ENCODE data around the gene CAPRIN2. TPM values are rescaled to one million over a fixed set of nuclear protein-coding genes. Genes with fewer than 3 reads are reported as not detected.

CAPRIN2 gene
- total RNA-seq, 1 experiment from 2014 or later = 6.2 TPM

DNA sequence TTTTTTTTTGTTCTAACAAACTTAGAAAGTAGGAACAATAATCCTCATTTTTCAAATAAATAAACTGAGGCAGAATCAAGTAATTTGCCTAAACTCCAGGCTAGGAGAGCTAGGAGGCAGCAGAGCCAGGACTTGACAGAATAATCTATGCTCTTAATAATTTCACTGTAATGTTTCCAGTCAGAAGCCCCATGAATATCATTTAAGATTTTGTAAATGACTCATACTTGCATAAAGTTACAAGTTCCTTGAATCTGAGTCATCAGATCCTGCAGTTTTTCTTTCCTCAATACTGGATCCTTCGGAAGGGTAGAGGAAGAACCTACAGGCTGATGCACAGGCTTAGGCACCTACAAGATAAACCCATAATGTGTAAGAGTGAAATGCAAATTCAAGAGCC is 29.0 kb downstream of the CAPRIN2 start:
- in situ Hi-C loops (cut with HindIII; ENCODE audit: low pct_unique_long_range_greater_than_20kb, low sequenced_read_pairs) = no loop called here
- DNase-seq (ENCODE audit: low read depth) = peak; percentile 31

DNA sequence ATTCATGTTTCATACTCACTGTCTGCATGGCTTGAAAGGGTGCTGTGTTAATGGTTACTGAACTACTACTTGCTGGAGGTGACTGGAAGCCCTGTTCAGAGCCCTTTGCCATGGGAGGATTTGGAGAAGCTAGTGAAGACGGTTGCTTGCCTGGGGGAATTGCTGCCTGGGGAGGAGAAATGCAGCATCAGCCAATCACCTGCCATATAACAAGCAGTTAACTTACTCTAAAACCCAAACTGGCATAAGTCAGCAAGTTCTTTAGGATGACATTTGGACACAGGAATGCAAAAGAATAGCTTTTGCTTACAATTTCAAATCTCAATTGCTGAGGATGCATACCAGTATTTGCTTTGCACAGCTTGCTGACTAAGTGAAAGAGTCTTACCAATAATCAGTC is 35.7 kb downstream of the CAPRIN2 start:
- no peak for DNase-seq (ENCODE audit: low read depth)
- in situ Hi-C loops (cut with HindIII; ENCODE audit: low pct_unique_long_range_greater_than_20kb, low sequenced_read_pairs) = no loop called here

DNA sequence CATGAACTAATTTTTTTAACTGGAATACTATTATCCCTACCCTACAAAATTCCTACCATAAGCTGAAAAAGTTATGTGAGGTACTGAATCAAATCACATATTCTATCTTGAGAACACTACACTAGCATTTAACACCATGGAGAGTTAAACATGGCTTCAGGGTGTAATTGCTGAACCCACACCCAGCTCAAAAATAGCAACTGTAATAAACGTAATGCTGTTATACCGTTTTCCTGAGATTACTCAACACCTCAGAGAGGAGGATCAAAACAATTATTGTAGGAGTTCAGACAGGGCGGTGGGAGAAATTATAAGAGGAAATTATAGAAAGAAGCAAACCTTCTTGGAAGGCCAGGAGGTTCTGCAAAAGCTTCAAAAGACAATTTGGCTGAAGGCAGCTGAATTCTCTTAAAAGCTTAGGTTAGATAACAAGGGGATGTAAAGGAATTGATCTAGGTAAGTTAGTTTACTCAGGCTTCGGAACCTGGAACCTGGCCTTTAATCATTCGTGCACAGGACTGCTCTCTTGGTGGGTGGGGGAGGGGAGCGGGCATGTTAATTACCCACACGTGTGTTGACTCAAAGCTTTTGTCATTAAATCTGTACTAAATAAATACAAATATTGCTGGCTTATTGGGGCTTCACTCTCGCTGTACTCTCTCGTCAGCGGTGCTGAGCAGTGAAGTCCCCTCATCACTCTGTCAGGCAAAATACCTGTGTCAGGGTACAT is 47.0 kb downstream of the CAPRIN2 start:
- in situ Hi-C loops (cut with HindIII; ENCODE audit: low pct_unique_long_range_greater_than_20kb, low sequenced_read_pairs) = no loop called here
- no peak for DNase-seq (ENCODE audit: low read depth)

DNA sequence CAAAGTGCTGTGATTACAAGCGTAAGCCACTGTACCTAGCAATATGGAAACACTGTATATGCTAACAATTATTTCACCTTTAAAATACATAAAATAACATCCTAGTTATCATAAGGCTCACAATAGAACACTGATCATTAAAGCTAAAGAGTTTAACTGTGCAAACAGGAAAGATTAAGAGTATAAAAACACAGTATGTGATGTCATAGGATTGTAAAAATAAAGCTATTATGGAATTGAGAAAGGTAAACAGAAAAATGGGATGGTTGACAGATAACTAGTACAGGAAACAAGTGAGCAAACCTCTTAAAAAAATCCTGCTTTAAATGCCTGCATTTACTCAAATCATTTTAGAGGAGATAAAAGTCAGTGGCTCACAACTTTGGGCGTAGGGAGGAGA is 48.3 kb downstream of the CAPRIN2 start:
- DNase-seq (ENCODE audit: low read depth) = no peak
- in situ Hi-C loops (cut with HindIII; ENCODE audit: low pct_unique_long_range_greater_than_20kb, low sequenced_read_pairs) = no loop called here

- DNase-seq (ENCODE audit: low read depth) = no peak
- in situ Hi-C loops (cut with HindIII; ENCODE audit: low pct_unique_long_range_greater_than_20kb, low sequenced_read_pairs) = no loop called here
Measured at GRCh38 chr12:30701056-30701455, 53.7 kb downstream of the CAPRIN2 start.

DNA sequence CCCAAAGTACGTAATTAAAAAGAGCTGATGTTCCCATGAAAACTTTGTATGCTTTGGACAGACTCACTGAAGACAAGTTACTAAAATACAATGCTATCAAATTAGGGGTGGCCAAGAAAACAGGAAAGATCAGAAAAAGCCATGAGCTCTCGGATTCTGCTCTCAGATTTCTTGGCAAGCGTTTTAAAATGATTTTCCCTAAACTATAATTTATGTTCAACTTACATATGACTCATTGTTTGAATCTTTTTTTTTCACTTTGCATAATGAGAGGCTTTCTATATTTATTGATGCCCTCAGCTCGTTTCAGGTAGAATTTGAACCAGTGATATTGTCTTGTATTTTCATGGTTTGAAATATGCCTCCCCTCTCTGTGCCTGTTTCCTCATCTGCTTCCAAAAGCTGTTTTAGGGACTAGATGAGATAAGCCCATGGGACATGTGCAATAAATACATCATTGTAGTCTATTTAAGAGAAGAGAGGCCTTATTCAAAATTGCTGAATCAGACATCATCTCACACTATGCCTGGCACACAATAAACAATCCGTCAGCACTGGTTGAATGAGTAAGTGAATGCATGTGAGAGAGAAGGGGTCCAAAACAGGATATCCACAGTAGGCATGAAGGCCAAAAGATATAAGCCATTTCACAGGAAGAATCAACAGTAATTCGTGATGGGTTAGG is 54.4 kb downstream of the CAPRIN2 start:
- in situ Hi-C loops (cut with HindIII; ENCODE audit: low pct_unique_long_range_greater_than_20kb, low sequenced_read_pairs) = no loop called here

DNA sequence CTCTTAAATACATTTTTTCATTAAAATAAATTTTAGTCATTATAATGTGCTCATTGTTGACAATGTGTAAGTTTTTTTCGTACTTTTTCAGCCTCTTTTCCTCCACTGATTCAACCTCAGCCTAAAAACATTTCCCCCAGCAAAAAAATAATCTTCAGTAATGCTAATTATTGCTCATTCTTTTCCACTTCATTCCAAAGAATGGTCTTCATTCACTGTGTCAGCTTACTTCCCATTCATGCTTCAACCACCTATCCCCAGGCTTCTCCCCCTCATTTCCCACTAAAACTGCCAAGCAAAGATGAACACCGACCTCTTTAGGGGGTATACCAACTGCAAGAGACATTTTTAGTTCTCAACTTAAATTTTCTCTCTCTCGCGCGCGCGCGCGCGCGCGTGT is 56.4 kb downstream of the CAPRIN2 start:
- in situ Hi-C loops (cut with HindIII; ENCODE audit: low pct_unique_long_range_greater_than_20kb, low sequenced_read_pairs) = no loop called here
- DNase-seq (ENCODE audit: low read depth) = no peak

More for the DNA sequence above, 54.4 kb downstream of the CAPRIN2 start:
- no peak for DNase-seq (ENCODE audit: low read depth)

- no peak for DNase-seq (ENCODE audit: low read depth)
- in situ Hi-C loops (cut with HindIII; ENCODE audit: low pct_unique_long_range_greater_than_20kb, low sequenced_read_pairs) = no loop called here
Measured at GRCh38 chr12:30696943-30697342, 57.8 kb downstream of the CAPRIN2 start.

- DNase-seq (ENCODE audit: low read depth) = peak; percentile 1
- in situ Hi-C loops (cut with HindIII; ENCODE audit: low pct_unique_long_range_greater_than_20kb, low sequenced_read_pairs) = no loop called here
Measured at GRCh38 chr12:30696486-30696885, 58.3 kb downstream of the CAPRIN2 start.

- DNase-seq (ENCODE audit: low read depth) = no peak
- in situ Hi-C loops (cut with HindIII; ENCODE audit: low pct_unique_long_range_greater_than_20kb, low sequenced_read_pairs) = no loop called here
Measured at GRCh38 chr12:30696103-30696408, 58.7 kb downstream of the CAPRIN2 start.

- peak; percentile 93 for DNase-seq (ENCODE audit: low read depth)
- in situ Hi-C loops (cut with HindIII; ENCODE audit: low pct_unique_long_range_greater_than_20kb, low sequenced_read_pairs) = no loop called here
Measured at GRCh38 chr12:30695199-30696102, 59.3 kb downstream of the CAPRIN2 start, which contains the start of gene IPO8. IPO8 (minus strand) TSS chr12:30695869; CDS start chr12:30695647, 222 bp downstream.

- DNase-seq (ENCODE audit: low read depth) = peak; percentile 46
- in situ Hi-C loops (cut with HindIII; ENCODE audit: low pct_unique_long_range_greater_than_20kb, low sequenced_read_pairs) = no loop called here
Measured at GRCh38 chr12:30694412-30695198, 60.1 kb downstream of the CAPRIN2 start.

GRCh38 chr12:30692470-30692869 is 62.3 kb downstream of the CAPRIN2 start:
- in situ Hi-C loops (cut with HindIII; ENCODE audit: low pct_unique_long_range_greater_than_20kb, low sequenced_read_pairs) = no loop called here
- no peak for DNase-seq (ENCODE audit: low read depth)

DNA sequence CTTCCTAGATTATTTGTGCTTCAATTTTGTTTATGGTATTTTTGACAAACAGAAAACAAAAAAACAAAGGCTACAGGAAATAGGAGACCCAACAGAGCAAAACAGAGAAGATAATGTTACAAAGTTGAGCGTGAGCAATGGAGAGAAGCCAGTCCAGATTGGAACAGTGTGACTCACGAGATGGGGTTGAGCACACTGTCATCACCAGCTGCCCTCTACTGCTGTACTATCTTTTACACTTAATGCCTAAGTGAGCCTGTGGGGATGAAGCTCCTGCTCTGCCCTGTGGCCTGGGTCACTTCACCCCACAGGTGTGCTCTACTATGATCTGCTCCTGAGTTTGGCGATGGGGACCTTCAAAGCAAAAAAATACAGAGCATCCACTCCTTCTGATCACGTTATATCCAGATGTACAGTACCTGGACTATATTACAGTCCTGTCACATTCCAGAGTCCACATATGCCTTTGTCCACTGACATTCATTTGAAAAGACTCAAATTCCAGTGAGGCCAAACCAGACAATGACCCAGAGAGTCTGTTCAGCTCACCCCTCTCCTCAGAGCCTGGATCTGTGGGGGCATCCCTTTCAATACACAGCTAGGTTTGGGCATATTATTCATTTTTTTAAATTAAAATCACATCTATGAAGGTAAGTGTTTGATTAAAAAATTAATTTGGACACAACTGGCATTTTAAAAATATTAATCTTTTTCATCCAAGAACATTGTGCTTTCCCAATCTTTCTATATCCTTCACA is 63.5 kb downstream of the CAPRIN2 start:
- in situ Hi-C loops (cut with HindIII; ENCODE audit: low pct_unique_long_range_greater_than_20kb, low sequenced_read_pairs) = no loop called here
- DNase-seq (ENCODE audit: low read depth) = peak; percentile 48

GRCh38 chr12:30687265-30687986 is 67.3 kb downstream of the CAPRIN2 start:
- DNase-seq (ENCODE audit: low read depth) = no peak
- in situ Hi-C loops (cut with HindIII; ENCODE audit: low pct_unique_long_range_greater_than_20kb, low sequenced_read_pairs) = no loop called here

- in situ Hi-C loops (cut with HindIII; ENCODE audit: low pct_unique_long_range_greater_than_20kb, low sequenced_read_pairs) = no loop called here
- DNase-seq (ENCODE audit: low read depth) = no peak
Measured at GRCh38 chr12:30679241-30679640, 75.5 kb downstream of the CAPRIN2 start.

DNA sequence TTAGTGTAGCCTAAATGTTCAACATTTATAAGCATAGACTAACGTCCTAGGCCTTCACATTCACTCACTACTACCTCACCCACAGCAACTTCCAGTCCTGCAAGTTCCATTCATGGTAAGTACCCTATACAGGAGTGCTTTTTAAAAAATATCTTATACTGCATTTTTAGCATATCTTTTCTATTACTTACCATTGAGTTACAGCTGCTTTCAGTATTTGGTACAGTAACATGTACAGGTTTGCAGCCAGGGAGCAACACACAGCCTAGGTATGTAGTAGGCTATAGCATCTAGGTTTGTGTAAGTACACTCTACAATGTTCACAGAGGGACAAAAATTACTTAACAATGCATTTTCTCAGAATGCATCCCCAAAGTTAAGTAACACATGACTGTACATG is 76.5 kb downstream of the CAPRIN2 start:
- in situ Hi-C loops (cut with HindIII; ENCODE audit: low pct_unique_long_range_greater_than_20kb, low sequenced_read_pairs) = no loop called here
- no peak for DNase-seq (ENCODE audit: low read depth)
